ENCODE measurements around the gene ZNF32.
"Not testable (repeated sequence)": the region's sequence is repeated elsewhere in the genome, so short reads cannot be mapped to it uniquely, and the experiment has no call there.

ZNF32 gene

GRCh38 chr10:43606323-43607198, 42.1 kb downstream of the ZNF32 start, which contains the start of gene ZNF485:
TSS of gene ZNF485 (plus strand) at chr10:43606438. CDS start at chr10:43607051, 613 bp downstream.
- TF ChIP-seq JUND (IDR thresholded peaks at IDR 0.05; ENCODE audit: low read depth), result no peak
- in situ Hi-C loops (cut with HindIII; ENCODE audit: low pct_unique_long_range_greater_than_20kb, low sequenced_read_pairs), result no loop called here

GRCh38 chr10:43605850-43606322, 42.8 kb downstream of the ZNF32 start:
- DNase-seq (ENCODE audit: low read depth in 1 of 2, low spot score in 1 of 2), result peak in 1 of 2 experiments; percentile 85
- in situ Hi-C loops (cut with HindIII; ENCODE audit: low pct_unique_long_range_greater_than_20kb, low sequenced_read_pairs), result no loop called here
- no peak for TF ChIP-seq JUND (IDR thresholded peaks at IDR 0.05; ENCODE audit: low read depth)

More at GRCh38 chr10:43606323-43607198, 42.1 kb downstream of the ZNF32 start, which contains the start of gene ZNF485:
- DNase-seq (ENCODE audit: low read depth in 1 of 2, low spot score in 1 of 2), result peak; percentile 85 to 86

- in situ Hi-C loops (cut with HindIII; ENCODE audit: low pct_unique_long_range_greater_than_20kb, low sequenced_read_pairs), result not testable (repeated sequence)
- DNase-seq (ENCODE audit: low read depth in 1 of 2, low spot score in 1 of 2), result peak in 1 of 2 experiments; percentile 64
Measured at GRCh38 chr10:43601576-43601975, 47.1 kb downstream of the ZNF32 start.

GRCh38 chr10:43599333-43599732, 49.3 kb downstream of the ZNF32 start:
- in situ Hi-C loops (cut with HindIII; ENCODE audit: low pct_unique_long_range_greater_than_20kb, low sequenced_read_pairs), result no loop called here
- no peak for TF ChIP-seq JUND (IDR thresholded peaks at IDR 0.05; ENCODE audit: low read depth)
- no peak for DNase-seq (ENCODE audit: low read depth in 1 of 2, low spot score in 1 of 2)

- no peak for TF ChIP-seq JUND (IDR thresholded peaks at IDR 0.05; ENCODE audit: low read depth)
- DNase-seq (ENCODE audit: low read depth in 1 of 2, low spot score in 1 of 2), result peak in 1 of 2 experiments; percentile 48
- in situ Hi-C loops (cut with HindIII; ENCODE audit: low pct_unique_long_range_greater_than_20kb, low sequenced_read_pairs), result no loop called here
Measured at GRCh38 chr10:43598446-43598845, 50.2 kb downstream of the ZNF32 start.

- TF ChIP-seq JUND (IDR thresholded peaks at IDR 0.05; ENCODE audit: low read depth), result no peak
- in situ Hi-C loops (cut with HindIII; ENCODE audit: low pct_unique_long_range_greater_than_20kb, low sequenced_read_pairs), result no loop called here
- peak in 1 of 2 experiments; percentile 58 for DNase-seq (ENCODE audit: low read depth in 1 of 2, low spot score in 1 of 2)
Measured at GRCh38 chr10:43596546-43596945, 52.1 kb downstream of the ZNF32 start.

- TF ChIP-seq JUND (IDR thresholded peaks at IDR 0.05; ENCODE audit: low read depth), result no peak
- no peak for DNase-seq (ENCODE audit: low read depth in 1 of 2, low spot score in 1 of 2)
- in situ Hi-C loops (cut with HindIII; ENCODE audit: low pct_unique_long_range_greater_than_20kb, low sequenced_read_pairs), result no loop called here
Measured at GRCh38 chr10:43595739-43596298, 52.9 kb downstream of the ZNF32 start.

- in situ Hi-C loops (cut with HindIII; ENCODE audit: low pct_unique_long_range_greater_than_20kb, low sequenced_read_pairs), result no loop called here
- DNase-seq (ENCODE audit: low read depth in 1 of 2, low spot score in 1 of 2), result no peak
- TF ChIP-seq JUND (IDR thresholded peaks at IDR 0.05; ENCODE audit: low read depth), result no peak
Measured at GRCh38 chr10:43594944-43595589, 53.6 kb downstream of the ZNF32 start.
